Panc1 (cell line): ENCODE data around the gene ASF1A.

ENCODE experiments used
- POLR2AphosphoS5 ChIP-seq: IDR thresholded peaks from 2 replicates; pipeline ENCODE4 v1.6.1; 2012; ENCODE audit warnings: mild to moderate bottlenecking, low read depth, low read length, moderate library complexity
- SIN3A ChIP-seq: IDR thresholded peaks from 2 replicates; pipeline ENCODE4 v1.6.1; 2012; ENCODE audit warnings: low read depth, mild to moderate bottlenecking, low read length, moderate library complexity, borderline replicate concordance; ENCODE audit not compliant: insufficient read depth
- TCF7L2 ChIP-seq: IDR thresholded peaks from 2 replicates; pipeline ENCODE4 v1.6.1; 2011; ENCODE audit warnings: mild to moderate bottlenecking, low read depth, low read length, inconsistent platforms
- TF ChIP-seq, protein P1 (sequence below): fragments of 450-650 bp; IDR thresholded peaks from 2 replicates; pipeline ENCODE4 v1.5.1; 2017; ENCODE audit warnings: mild to moderate bottlenecking
- TF ChIP-seq, protein P2 (sequence below), 2 experiments: IDR thresholded peaks; 2 replicates each; pipeline ENCODE4 v1.6.1; 2011 to 2012; ENCODE audit warnings: low read depth in 2 of 2, control low read depth in 1 of 2, low read length in 1 of 2, mild to moderate bottlenecking in 1 of 2, moderate library complexity in 1 of 2; ENCODE audit not compliant: insufficient read depth in 1 of 2

GRCh38 chr6:118871331-118871730, 22.6 kb upstream of the ASF1A start:
- TF ChIP-seq POLR2AphosphoS5 (no peak), SIN3A (no peak), TCF7L2 (no peak)
- TF ChIP-seq, protein P1, sequence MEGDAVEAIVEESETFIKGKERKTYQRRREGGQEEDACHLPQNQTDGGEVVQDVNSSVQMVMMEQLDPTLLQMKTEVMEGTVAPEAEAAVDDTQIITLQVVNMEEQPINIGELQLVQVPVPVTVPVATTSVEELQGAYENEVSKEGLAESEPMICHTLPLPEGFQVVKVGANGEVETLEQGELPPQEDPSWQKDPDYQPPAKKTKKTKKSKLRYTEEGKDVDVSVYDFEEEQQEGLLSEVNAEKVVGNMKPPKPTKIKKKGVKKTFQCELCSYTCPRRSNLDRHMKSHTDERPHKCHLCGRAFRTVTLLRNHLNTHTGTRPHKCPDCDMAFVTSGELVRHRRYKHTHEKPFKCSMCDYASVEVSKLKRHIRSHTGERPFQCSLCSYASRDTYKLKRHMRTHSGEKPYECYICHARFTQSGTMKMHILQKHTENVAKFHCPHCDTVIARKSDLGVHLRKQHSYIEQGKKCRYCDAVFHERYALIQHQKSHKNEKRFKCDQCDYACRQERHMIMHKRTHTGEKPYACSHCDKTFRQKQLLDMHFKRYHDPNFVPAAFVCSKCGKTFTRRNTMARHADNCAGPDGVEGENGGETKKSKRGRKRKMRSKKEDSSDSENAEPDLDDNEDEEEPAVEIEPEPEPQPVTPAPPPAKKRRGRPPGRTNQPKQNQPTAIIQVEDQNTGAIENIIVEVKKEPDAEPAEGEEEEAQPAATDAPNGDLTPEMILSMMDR, result no peak
- TF ChIP-seq, protein P2, sequence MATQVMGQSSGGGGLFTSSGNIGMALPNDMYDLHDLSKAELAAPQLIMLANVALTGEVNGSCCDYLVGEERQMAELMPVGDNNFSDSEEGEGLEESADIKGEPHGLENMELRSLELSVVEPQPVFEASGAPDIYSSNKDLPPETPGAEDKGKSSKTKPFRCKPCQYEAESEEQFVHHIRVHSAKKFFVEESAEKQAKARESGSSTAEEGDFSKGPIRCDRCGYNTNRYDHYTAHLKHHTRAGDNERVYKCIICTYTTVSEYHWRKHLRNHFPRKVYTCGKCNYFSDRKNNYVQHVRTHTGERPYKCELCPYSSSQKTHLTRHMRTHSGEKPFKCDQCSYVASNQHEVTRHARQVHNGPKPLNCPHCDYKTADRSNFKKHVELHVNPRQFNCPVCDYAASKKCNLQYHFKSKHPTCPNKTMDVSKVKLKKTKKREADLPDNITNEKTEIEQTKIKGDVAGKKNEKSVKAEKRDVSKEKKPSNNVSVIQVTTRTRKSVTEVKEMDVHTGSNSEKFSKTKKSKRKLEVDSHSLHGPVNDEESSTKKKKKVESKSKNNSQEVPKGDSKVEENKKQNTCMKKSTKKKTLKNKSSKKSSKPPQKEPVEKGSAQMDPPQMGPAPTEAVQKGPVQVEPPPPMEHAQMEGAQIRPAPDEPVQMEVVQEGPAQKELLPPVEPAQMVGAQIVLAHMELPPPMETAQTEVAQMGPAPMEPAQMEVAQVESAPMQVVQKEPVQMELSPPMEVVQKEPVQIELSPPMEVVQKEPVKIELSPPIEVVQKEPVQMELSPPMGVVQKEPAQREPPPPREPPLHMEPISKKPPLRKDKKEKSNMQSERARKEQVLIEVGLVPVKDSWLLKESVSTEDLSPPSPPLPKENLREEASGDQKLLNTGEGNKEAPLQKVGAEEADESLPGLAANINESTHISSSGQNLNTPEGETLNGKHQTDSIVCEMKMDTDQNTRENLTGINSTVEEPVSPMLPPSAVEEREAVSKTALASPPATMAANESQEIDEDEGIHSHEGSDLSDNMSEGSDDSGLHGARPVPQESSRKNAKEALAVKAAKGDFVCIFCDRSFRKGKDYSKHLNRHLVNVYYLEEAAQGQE (IDR thresholded peaks at IDR 0.05; ENCODE audit: insufficient read depth in 1 of 2, low read depth in 2 of 2, low read length in 1 of 2), result no peak
